WTC11 (cell line): ENCODE data around the gene EDN2.

Experiments
- TF ChIP-seq, protein P1 (sequence below): sonication (generic); formaldehyde crosslinking; IDR thresholded peaks from 2 replicates; pipeline ENCODE4 v1.8.0; 2022; ENCODE audit warnings: mild to moderate bottlenecking, missing genetic modification reagents
- TF ChIP-seq, protein P2 (sequence below): sonication (generic); formaldehyde crosslinking; IDR thresholded peaks from 2 replicates; pipeline ENCODE4 v1.8.1; 2022; ENCODE audit warnings: mild to moderate bottlenecking, missing genetic modification reagents, moderate library complexity, borderline replicate concordance
- TF ChIP-seq, protein P3 (sequence below): fragments of 250-450 bp; sonication (Bioruptor Pico); conservative IDR thresholded peaks from 2 replicates; pipeline ENCODE4 v1.9.0; 2021; ENCODE audit warnings: mild to moderate bottlenecking
- TF ChIP-seq, protein P4 (sequence below): sonication (generic); formaldehyde crosslinking; conservative IDR thresholded peaks from 2 replicates; pipeline ENCODE4 v1.8.1; 2023; ENCODE audit warnings: mild to moderate bottlenecking, low read depth, missing genetic modification reagents, moderate library complexity

DNA sequence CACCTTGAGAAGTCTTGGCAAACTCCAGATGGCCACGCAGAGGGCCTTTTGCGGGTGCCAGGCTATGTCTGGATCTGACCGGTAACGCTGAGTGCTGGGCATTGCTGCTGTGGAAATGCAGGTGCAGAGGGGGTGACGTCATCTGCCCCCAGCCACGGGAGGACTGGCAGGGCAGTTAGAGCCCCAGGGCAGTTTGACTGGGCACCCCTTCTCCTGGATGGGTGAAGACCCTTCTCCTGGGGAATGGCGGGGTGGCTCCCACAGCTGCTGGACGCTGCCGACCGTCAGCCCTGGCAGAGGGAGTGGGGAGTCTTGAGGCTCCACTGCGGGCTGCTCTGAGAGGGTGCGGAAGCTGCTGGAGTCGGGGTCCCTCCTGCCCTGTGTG is 12.6 kb upstream of the EDN2 start:
- TF ChIP-seq, protein P1, sequence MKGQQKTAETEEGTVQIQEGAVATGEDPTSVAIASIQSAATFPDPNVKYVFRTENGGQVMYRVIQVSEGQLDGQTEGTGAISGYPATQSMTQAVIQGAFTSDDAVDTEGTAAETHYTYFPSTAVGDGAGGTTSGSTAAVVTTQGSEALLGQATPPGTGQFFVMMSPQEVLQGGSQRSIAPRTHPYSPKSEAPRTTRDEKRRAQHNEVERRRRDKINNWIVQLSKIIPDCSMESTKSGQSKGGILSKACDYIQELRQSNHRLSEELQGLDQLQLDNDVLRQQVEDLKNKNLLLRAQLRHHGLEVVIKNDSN (CRISPR knock-in tag): no peak
- TF ChIP-seq, protein P2, sequence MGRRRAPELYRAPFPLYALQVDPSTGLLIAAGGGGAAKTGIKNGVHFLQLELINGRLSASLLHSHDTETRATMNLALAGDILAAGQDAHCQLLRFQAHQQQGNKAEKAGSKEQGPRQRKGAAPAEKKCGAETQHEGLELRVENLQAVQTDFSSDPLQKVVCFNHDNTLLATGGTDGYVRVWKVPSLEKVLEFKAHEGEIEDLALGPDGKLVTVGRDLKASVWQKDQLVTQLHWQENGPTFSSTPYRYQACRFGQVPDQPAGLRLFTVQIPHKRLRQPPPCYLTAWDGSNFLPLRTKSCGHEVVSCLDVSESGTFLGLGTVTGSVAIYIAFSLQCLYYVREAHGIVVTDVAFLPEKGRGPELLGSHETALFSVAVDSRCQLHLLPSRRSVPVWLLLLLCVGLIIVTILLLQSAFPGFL (CRISPR knock-in tag): no peak
- TF ChIP-seq, protein P3, sequence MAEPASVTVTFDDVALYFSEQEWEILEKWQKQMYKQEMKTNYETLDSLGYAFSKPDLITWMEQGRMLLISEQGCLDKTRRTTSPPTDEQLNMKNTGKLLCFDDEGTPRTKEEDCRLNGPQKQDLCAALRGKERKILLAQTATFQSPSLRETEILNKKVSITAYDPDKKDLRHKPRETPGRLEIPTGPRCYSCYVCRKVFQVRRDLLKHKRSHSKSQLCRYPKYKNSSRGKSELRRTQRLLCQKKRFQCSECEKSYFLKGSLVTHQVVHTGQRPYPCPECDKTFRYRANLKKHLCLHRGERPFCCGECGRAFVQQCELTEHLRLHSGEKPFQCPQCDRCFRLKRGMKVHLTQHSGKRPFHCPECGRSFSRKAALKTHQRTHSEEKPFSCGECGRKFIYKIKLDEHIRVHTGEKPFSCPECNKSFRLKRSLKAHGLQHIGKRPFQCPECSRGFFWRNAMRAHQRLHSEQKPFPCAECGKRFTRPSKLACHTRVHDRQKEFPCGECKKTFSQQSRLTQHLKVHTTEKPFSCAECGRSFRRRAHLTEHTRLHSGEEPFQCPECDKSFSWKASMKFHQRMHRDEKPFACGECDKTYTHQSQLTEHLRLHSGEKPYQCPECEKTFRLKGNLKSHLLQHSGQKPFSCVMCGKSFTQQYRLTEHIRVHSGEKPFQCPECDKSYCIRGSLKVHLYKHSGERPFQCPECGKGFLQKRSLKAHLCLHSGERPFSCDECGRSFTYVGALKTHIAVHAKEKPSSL (CRISPR knock-in tag): no peak
- TF ChIP-seq, protein P4, sequence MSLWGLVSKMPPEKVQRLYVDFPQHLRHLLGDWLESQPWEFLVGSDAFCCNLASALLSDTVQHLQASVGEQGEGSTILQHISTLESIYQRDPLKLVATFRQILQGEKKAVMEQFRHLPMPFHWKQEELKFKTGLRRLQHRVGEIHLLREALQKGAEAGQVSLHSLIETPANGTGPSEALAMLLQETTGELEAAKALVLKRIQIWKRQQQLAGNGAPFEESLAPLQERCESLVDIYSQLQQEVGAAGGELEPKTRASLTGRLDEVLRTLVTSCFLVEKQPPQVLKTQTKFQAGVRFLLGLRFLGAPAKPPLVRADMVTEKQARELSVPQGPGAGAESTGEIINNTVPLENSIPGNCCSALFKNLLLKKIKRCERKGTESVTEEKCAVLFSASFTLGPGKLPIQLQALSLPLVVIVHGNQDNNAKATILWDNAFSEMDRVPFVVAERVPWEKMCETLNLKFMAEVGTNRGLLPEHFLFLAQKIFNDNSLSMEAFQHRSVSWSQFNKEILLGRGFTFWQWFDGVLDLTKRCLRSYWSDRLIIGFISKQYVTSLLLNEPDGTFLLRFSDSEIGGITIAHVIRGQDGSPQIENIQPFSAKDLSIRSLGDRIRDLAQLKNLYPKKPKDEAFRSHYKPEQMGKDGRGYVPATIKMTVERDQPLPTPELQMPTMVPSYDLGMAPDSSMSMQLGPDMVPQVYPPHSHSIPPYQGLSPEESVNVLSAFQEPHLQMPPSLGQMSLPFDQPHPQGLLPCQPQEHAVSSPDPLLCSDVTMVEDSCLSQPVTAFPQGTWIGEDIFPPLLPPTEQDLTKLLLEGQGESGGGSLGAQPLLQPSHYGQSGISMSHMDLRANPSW (CRISPR knock-in tag): no peak
